GM13976 (cell line): ENCODE results near the gene GTPBP3.

Experiments used
- DNase-seq: peaks from one replicate; pipeline ENCODE4 v3.0.0; 2012; ENCODE audit warnings: low spot score
- in situ Hi-C: fragments of 300-500 bp; cut with MboI; formaldehyde crosslinking; loops from one replicate; pipeline ENCODE4 v1.12.0; 2022; ENCODE audit warnings: low sequenced_read_pairs, mixed read lengths, inconsistent platforms; ENCODE audit not compliant: unreplicated experiment
- TF ChIP-seq, protein P1 (sequence below): IDR thresholded peaks from 2 replicates; pipeline ENCODE4 v1.5.1; 2012; ENCODE audit warnings: borderline replicate concordance, mild to moderate bottlenecking; ENCODE audit not compliant: insufficient read depth; ENCODE audit errors: extremely low read depth, missing control alignments, control extremely low read depth

Gene GTPBP3

GRCh38 chr19:17324357-17325114 lies 12.8 kb upstream of the GTPBP3 start:
- no peak for DNase-seq
- in situ Hi-C loops = no loop called here
- TF ChIP-seq, protein P1, sequence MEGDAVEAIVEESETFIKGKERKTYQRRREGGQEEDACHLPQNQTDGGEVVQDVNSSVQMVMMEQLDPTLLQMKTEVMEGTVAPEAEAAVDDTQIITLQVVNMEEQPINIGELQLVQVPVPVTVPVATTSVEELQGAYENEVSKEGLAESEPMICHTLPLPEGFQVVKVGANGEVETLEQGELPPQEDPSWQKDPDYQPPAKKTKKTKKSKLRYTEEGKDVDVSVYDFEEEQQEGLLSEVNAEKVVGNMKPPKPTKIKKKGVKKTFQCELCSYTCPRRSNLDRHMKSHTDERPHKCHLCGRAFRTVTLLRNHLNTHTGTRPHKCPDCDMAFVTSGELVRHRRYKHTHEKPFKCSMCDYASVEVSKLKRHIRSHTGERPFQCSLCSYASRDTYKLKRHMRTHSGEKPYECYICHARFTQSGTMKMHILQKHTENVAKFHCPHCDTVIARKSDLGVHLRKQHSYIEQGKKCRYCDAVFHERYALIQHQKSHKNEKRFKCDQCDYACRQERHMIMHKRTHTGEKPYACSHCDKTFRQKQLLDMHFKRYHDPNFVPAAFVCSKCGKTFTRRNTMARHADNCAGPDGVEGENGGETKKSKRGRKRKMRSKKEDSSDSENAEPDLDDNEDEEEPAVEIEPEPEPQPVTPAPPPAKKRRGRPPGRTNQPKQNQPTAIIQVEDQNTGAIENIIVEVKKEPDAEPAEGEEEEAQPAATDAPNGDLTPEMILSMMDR = no peak

GRCh38 chr19:17325133-17325532 lies 12.2 kb upstream of the GTPBP3 start:
- in situ Hi-C loops = no loop called here
- TF ChIP-seq, protein P1 = no peak
- no peak for DNase-seq

DNA sequence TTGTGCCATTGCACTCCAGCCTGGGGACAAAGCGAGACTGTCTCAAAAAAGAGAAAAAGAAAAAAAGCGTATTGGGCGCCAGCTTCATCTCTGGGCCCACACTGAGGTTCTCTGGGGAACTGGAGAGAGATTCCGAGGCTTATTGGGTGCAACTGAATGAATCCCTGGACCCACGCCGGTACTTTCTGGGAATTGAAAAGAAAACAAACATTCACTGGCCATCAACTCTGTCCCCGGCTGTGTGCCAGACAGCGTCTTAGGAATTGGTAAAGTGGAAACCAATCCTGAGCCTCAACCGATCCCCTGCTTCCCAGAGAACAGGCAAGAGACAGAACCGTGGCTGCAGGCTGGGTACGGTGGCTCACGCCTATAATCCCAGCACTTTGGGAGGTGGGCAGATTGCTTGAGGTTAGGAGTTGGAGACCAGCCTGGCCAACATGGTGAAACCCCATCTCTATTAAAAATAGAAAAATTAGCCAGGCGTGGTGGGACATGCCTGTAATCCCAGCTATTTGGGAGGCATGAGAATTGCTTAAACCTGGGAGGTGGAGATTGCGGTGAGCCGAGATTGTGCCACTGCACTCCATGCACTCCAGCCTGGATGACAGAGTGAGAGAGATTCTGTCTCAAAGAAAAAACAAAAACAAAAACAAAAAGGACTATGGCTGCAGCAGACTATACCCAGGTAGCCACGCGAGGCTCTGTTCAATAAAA lies 11.3 kb upstream of the GTPBP3 start:
- TF ChIP-seq, protein P1 = no peak
- in situ Hi-C loops = no loop called here
- no peak for DNase-seq

DNA sequence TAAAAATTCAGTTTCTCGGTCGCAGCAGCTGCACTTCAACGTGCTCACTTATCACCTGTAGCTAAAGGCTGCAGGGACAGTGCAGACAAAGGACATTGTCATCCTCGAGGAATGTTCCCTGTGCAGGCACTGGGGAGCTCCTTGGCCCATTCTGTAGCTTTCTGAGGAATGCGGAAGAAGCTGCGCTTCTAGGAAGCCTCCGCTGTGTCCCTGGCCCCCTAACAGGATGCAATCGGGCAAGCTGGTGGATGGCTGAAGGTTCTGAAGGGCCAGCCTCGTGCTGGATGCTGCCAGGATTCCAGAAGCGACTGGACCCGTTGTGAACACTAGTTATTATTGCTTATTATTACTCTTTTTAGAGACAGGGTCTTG lies 10.8 kb upstream of the GTPBP3 start:
- DNase-seq = no peak
- in situ Hi-C loops = no loop called here

GRCh38 chr19:17327068-17327653 lies 10.2 kb upstream of the GTPBP3 start:
- DNase-seq = no peak
- TF ChIP-seq, protein P1 = no peak
- in situ Hi-C loops = no loop called here

More for the DNA sequence above, 10.8 kb upstream of the GTPBP3 start:
- TF ChIP-seq, protein P1 = no peak

- TF ChIP-seq, protein P1 = no peak
- DNase-seq = peak; percentile 87
- in situ Hi-C loops = no loop called here
These were observed 9.5 kb upstream of the GTPBP3 start for GRCh38 chr19:17327654-17328516.
